HG02943 (cell line): ENCODE measurements around the gene THRB.

ENCODE experiments used
- ATAC-seq: cut with Tn5 transposase; IDR thresholded peaks from one replicate; pipeline ENCODE4 v1.9.1; 2021; ENCODE audit warnings: mild to moderate bottlenecking, low read depth, moderate library complexity; ENCODE audit not compliant: unreplicated experiment

Gene THRB

GRCh38 chr3:24513463-24513862 lies 18.8 kb upstream of the THRB start:
- no peak for ATAC-seq

GRCh38 chr3:24512564-24513197 lies 18.0 kb upstream of the THRB start:
- ATAC-seq: no peak

DNA sequence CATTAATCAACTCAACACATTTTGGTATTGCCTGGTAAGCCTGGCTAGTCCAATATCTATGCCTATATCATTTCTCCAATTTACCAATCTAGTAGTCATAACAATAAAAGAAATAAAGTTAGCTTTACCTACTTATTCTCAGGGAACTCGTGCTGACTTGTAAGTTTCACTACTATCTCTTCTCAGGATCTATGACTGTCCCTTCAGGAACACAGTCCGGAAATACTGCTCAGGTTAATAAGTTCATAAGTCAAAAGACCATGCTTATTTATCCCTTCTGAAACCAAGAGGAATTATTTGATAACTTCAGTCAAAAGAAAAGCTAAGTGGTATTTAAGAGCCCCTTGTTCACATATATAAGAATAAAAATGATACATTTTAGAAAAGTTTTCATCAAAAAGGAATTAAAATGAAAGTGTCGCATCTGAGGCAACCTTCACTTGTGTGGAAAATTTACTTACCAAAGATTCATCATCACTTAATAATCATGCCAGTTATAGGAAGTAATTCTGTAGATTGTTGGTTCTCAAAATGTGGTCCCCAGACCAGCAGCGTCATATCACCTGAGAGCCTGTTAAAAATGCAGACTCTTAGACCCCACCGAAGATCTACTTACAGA lies 15.5 kb upstream of the THRB start:
- no peak for ATAC-seq

DNA sequence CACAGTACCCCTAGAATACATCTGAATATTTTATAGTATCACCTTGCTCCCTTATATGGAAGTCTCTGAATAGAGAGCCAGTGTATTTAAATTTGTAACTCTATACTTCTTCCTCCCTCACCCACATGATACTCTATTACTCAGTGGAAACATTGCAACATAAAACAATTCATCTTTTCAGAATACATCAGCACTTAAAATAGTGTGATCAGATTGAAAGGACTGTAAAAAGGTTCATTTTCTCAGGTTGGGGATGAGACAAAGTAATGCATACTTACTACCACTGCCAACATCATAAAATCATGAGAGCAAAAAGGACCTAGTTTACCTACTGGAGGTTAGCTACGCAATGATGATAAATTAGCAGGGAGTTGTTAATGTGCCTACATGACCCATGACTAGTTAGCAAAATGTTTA lies 13.8 kb upstream of the THRB start:
- ATAC-seq: no peak

DNA sequence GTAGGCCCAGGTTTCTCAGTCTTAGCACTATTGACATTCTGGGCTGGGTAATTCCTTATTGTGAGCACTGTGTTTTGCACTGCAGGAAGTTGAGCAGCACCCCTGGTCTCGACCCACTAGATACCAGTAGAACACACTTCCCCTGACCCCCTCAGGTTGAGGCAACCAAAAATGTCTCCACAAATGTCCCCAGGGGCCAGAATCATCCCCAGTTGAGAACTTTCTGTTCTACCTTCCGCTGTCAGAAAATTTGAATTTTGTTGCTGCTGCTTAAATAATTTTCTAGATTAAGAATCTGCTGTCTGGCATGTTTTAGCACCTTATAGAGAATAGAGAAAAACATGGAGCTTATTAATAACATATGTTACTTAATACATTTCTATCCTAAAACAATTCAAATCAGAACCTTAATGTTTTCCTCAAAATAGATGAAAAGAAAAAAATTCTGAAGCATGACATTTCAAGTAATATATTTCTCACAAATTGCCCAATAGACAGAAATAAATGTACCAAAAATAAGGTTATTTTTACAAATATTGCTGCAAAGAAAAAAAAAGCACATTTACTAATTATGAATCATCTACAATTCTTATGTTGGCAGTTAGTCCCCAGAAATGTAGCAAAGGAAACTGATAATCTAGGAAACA lies 13.2 kb upstream of the THRB start:
- no peak for ATAC-seq

DNA sequence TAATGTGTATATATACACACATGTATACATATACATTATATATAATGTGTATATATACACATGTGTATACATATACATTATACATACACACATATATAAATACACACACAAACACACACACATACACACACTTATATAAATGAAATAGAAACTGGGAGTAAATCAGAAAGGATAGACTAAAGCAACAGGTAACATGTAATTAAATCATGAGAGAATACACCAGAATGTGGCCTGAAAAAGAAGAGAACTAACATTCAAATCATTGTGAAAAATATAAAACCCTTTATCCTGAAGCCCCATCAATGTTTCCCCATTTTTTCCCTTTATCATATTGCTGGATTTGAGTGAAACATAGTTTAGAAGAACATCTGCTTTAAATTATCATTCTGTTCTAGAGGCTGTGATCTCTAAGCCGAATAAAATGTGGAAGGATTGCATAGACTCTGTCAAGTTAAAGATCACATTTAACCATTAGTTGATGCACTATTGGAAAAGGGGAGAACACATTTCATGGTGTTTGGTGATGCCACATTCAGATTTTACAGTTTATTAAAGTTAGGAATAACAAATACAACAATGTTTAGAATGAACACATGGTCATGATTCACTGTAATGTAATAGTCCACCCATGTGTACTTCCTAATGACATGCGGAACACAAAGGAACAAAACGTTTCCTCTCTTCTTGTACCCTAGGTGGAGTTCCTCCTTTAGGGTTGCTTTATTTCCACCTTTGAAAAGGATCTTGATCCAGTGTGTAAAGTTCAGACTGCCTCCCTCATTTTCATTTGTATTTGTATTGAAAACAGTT lies 12.5 kb upstream of the THRB start:
- no peak for ATAC-seq

GRCh38 chr3:24505691-24506550 lies 11.3 kb upstream of the THRB start:
- ATAC-seq: no peak

DNA sequence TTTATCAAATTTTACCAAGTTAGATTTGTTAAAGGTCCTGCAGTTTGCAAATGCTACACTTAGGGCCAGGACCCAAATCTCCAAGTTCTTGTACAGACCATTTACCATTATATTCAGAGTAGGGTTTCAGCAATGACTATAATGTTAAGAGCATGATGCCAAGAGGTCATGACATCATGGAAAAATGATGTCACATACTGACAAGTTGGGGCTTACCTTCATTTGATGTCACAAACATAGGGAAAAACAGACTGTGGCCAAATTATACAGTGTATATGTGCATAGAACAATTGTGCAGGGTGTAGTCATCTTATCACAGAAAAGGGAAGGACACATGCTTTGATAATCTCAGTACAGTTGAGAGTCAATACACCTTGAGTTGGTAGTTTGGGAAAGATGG lies 10.1 kb upstream of the THRB start:
- no peak for ATAC-seq

GRCh38 chr3:24503616-24504113 lies 9.0 kb upstream of the THRB start:
- ATAC-seq: no peak

- no peak for ATAC-seq
Measured at GRCh38 chr3:24502690-24503089, 8.0 kb upstream of the THRB start.

GRCh38 chr3:24500806-24501205 lies 6.2 kb upstream of the THRB start:
- ATAC-seq: no peak

GRCh38 chr3:24499991-24500390 lies 5.3 kb upstream of the THRB start:
- no peak for ATAC-seq

- no peak for ATAC-seq
Measured at GRCh38 chr3:24498796-24499195, 4.1 kb upstream of the THRB start.

- ATAC-seq: no peak
Measured at GRCh38 chr3:24498391-24498790, 3.7 kb upstream of the THRB start.

- ATAC-seq: no peak
Measured at GRCh38 chr3:24497942-24498341, 3.3 kb upstream of the THRB start.

- ATAC-seq: no peak
Measured at GRCh38 chr3:24496529-24497482, 2.2 kb upstream of the THRB start.

GRCh38 chr3:24495326-24495994 lies 810 bp upstream of the THRB start:
- peak; percentile 5 for ATAC-seq
